Measurements from ENCODE around the gene SH3PXD2A. TPM values are rescaled to one million over a fixed set of nuclear protein-coding genes. Genes with fewer than 3 reads are reported as not detected.
A peak's percentile ranks its signal among the peaks of the same experiment; 100 is the strongest.

The SH3PXD2A gene
- total and polyA plus RNA-seq, 12 donors = 6.9 to 44.9 (median 34.4) TPM

GRCh38 chr10:103729851-103730250, 125.5 kb downstream of the SH3PXD2A start:
- no peaks in the 10 kb centered on the region for H3K27me3 ChIP-seq
- H3K36me3 ChIP-seq = peaks cover 0 to 10% (median 0%) of the 10 kb centered on the region in 9 donors
- H3K4me3 ChIP-seq = no peak overlapping the region
- TF ChIP-seq, protein P1, sequence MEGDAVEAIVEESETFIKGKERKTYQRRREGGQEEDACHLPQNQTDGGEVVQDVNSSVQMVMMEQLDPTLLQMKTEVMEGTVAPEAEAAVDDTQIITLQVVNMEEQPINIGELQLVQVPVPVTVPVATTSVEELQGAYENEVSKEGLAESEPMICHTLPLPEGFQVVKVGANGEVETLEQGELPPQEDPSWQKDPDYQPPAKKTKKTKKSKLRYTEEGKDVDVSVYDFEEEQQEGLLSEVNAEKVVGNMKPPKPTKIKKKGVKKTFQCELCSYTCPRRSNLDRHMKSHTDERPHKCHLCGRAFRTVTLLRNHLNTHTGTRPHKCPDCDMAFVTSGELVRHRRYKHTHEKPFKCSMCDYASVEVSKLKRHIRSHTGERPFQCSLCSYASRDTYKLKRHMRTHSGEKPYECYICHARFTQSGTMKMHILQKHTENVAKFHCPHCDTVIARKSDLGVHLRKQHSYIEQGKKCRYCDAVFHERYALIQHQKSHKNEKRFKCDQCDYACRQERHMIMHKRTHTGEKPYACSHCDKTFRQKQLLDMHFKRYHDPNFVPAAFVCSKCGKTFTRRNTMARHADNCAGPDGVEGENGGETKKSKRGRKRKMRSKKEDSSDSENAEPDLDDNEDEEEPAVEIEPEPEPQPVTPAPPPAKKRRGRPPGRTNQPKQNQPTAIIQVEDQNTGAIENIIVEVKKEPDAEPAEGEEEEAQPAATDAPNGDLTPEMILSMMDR (IDR thresholded peaks at IDR 0.05) = no peak
- WGBS, 2 donors = 86 to 87% methylated on average over 5 of the region's 5 CpGs
- H3K4me1 ChIP-seq = peaks cover 0 to 41% (median 13%) of the 10 kb centered on the region in 9 donors
- intact Hi-C loops (cut with DNase I) = loop anchor here in 1 of 10 donors (5.0 kb wide), 1 partner anchor 52 kb away; no protein-coding TSS in a partner anchor
- ATAC-seq (no peak), DNase-seq (no peak)
- no peak overlapping the region for H3K27ac ChIP-seq
- no peaks in the 10 kb centered on the region for H3K9me3 ChIP-seq

GRCh38 chr10:103727991-103728689, 127.2 kb downstream of the SH3PXD2A start:
- Histone ChIP-seq H3K27me3 (no peaks in the 10 kb centered on the region), H3K4me3 (no peak overlapping the region), H3K27ac (peak overlapping the region in 5 of 10 donors; percentile 10 to 73 (median 56)), H3K9me3 (no peaks in the 10 kb centered on the region), H3K4me1 (peaks cover 0 to 32% (median 13%) of the 10 kb centered on the region in 9 donors), H3K36me3 (peaks cover 0 to 15% (median 7%) of the 10 kb centered on the region in 9 donors)
- WGBS, 2 donors = 77 to 81% methylated on average over 7 of the region's 7 CpGs
- TF ChIP-seq, protein P1 (IDR thresholded peaks at IDR 0.05) = no peak
- DNase-seq (no peak), ATAC-seq (peak in 2 of 8 donors; percentile 7 to 15)
- intact Hi-C loops (cut with DNase I) = loop anchor here in 1 of 10 donors (5.0 kb wide), 1 partner anchor 54 kb away; no protein-coding TSS in a partner anchor

GRCh38 chr10:103727546-103727963, 127.8 kb downstream of the SH3PXD2A start:
- peaks cover 0 to 27% (median 13%) of the 10 kb centered on the region in 9 donors for H3K4me1 ChIP-seq
- 39 to 52% methylated on average over 14 of the region's 14 CpGs for WGBS, 2 donors
- ATAC-seq = peak; percentile 83 to 94 (median 88)
- intact Hi-C loops (cut with DNase I) = loop anchor here in 1 of 10 donors (5.0 kb wide), 1 partner anchor 55 kb away; no protein-coding TSS in a partner anchor
- TF ChIP-seq, protein P1 (IDR thresholded peaks at IDR 0.05) = no peak
- peak overlapping the region in 6 of 10 donors; percentile 10 to 73 (median 47) for H3K27ac ChIP-seq
- H3K36me3 ChIP-seq = peaks cover 0 to 20% (median 7%) of the 10 kb centered on the region in 9 donors
- H3K4me3 ChIP-seq = no peak overlapping the region
- H3K9me3 ChIP-seq = no peaks in the 10 kb centered on the region
- DNase-seq = peak; percentile 42 to 56
- no peaks in the 10 kb centered on the region for H3K27me3 ChIP-seq

GRCh38 chr10:103726637-103727036, 128.7 kb downstream of the SH3PXD2A start:
- ATAC-seq = no peak
- intact Hi-C loops (cut with DNase I) = loop anchor here in 1 of 10 donors (5.0 kb wide), 1 partner anchor 56 kb away; no protein-coding TSS in a partner anchor
- DNase-seq = no peak

More at GRCh38 chr10:103726637-103727036, 128.7 kb downstream of the SH3PXD2A start:
- H3K27me3 ChIP-seq = no peaks in the 10 kb centered on the region
- H3K9me3 ChIP-seq = no peaks in the 10 kb centered on the region
- peaks cover 0 to 24% (median 13%) of the 10 kb centered on the region in 9 donors for H3K4me1 ChIP-seq
- WGBS, 2 donors = 58 to 71% methylated on average over 1 of the region's 1 CpG
- TF ChIP-seq, protein P1 (IDR thresholded peaks at IDR 0.05) = no peak
- H3K4me3 ChIP-seq = no peak overlapping the region
- H3K27ac ChIP-seq = no peak overlapping the region
- H3K36me3 ChIP-seq = peaks cover 0 to 25% (median 7%) of the 10 kb centered on the region in 9 donors

Measured in heart right ventricle (tissue), 16 donors.